ENCODE results near the gene ZSCAN20. TPM values are rescaled to one million over a fixed set of nuclear protein-coding genes. Genes with fewer than 3 reads are reported as not detected.

The ZSCAN20 gene
- total RNA-seq, 1 donor from 2014 or later, result 5.7 TPM

- intact Hi-C loops (cut with micrococcal nuclease), result no loop called here
- Histone ChIP-seq H3K9me3 (replicated peaks) (no peaks in the 10 kb centered on the region), H3K27me3 (ENCODE audit: low read depth) (no peaks in the 10 kb centered on the region), H3K4me3 (no peak overlapping the region), H3K36me3 (no peaks in the 10 kb centered on the region), H3K4me1 (peaks cover 34% of the 10 kb centered on the region), H3K27ac (replicated peaks) (no peak overlapping the region)
- DNase-seq, result no peak
- TF ChIP-seq, protein P1, sequence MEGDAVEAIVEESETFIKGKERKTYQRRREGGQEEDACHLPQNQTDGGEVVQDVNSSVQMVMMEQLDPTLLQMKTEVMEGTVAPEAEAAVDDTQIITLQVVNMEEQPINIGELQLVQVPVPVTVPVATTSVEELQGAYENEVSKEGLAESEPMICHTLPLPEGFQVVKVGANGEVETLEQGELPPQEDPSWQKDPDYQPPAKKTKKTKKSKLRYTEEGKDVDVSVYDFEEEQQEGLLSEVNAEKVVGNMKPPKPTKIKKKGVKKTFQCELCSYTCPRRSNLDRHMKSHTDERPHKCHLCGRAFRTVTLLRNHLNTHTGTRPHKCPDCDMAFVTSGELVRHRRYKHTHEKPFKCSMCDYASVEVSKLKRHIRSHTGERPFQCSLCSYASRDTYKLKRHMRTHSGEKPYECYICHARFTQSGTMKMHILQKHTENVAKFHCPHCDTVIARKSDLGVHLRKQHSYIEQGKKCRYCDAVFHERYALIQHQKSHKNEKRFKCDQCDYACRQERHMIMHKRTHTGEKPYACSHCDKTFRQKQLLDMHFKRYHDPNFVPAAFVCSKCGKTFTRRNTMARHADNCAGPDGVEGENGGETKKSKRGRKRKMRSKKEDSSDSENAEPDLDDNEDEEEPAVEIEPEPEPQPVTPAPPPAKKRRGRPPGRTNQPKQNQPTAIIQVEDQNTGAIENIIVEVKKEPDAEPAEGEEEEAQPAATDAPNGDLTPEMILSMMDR (IDR thresholded peaks at IDR 0.05; ENCODE audit: borderline replicate concordance), result no peak
Observed at GRCh38 chr1:33439662-33440061, 32.8 kb upstream of the ZSCAN20 start.

GRCh38 chr1:33441088-33441745 is 31.2 kb upstream of the ZSCAN20 start:
- intact Hi-C loops (cut with micrococcal nuclease), result no loop called here
- H3K9me3 ChIP-seq (replicated peaks), result no peaks in the 10 kb centered on the region
- no peak overlapping the region for H3K27ac ChIP-seq (replicated peaks)
- H3K36me3 ChIP-seq, result no peaks in the 10 kb centered on the region
- DNase-seq, result no peak
- H3K4me1 ChIP-seq, result peaks cover 20% of the 10 kb centered on the region
- TF ChIP-seq, protein P1 (IDR thresholded peaks at IDR 0.05; ENCODE audit: borderline replicate concordance), result no peak
- no peak overlapping the region for H3K4me3 ChIP-seq
- no peaks in the 10 kb centered on the region for H3K27me3 ChIP-seq (ENCODE audit: low read depth)

GRCh38 chr1:33442141-33442540 is 30.3 kb upstream of the ZSCAN20 start:
- intact Hi-C loops (cut with micrococcal nuclease), result no loop called here
- no peaks in the 10 kb centered on the region for H3K27me3 ChIP-seq (ENCODE audit: low read depth)
- peaks cover 13% of the 10 kb centered on the region for H3K4me1 ChIP-seq
- no peaks in the 10 kb centered on the region for H3K9me3 ChIP-seq (replicated peaks)
- TF ChIP-seq, protein P1 (IDR thresholded peaks at IDR 0.05; ENCODE audit: borderline replicate concordance), result no peak
- H3K27ac ChIP-seq (replicated peaks), result no peak overlapping the region
- DNase-seq, result no peak
- no peaks in the 10 kb centered on the region for H3K36me3 ChIP-seq
- H3K4me3 ChIP-seq, result no peak overlapping the region

- no peak for DNase-seq
- TF ChIP-seq, protein P1 (IDR thresholded peaks at IDR 0.05; ENCODE audit: borderline replicate concordance), result no peak
- Histone ChIP-seq H3K27me3 (ENCODE audit: low read depth) (no peaks in the 10 kb centered on the region), H3K4me1 (peaks cover 13% of the 10 kb centered on the region), H3K27ac (replicated peaks) (peak overlapping the region; percentile 48), H3K4me3 (no peak overlapping the region), H3K36me3 (no peaks in the 10 kb centered on the region), H3K9me3 (replicated peaks) (no peaks in the 10 kb centered on the region)
- intact Hi-C loops (cut with micrococcal nuclease), result no loop called here
Observed at GRCh38 chr1:33443080-33443704, 29.3 kb upstream of the ZSCAN20 start.

GRCh38 chr1:33443705-33444180 is 28.7 kb upstream of the ZSCAN20 start:
- Histone ChIP-seq H3K36me3 (no peaks in the 10 kb centered on the region), H3K4me3 (no peak overlapping the region), H3K9me3 (replicated peaks) (no peaks in the 10 kb centered on the region), H3K27ac (replicated peaks) (peak overlapping the region; percentile 48), H3K27me3 (ENCODE audit: low read depth) (no peaks in the 10 kb centered on the region), H3K4me1 (peaks cover 13% of the 10 kb centered on the region)
- no peak for DNase-seq
- intact Hi-C loops (cut with micrococcal nuclease), result no loop called here
- TF ChIP-seq, protein P1 (IDR thresholded peaks at IDR 0.05; ENCODE audit: borderline replicate concordance), result no peak

Measured in left ventricle myocardium inferior (tissue), 1 donor.